Measurements from ENCODE around the gene TRPM1.
A peak's percentile ranks its signal among the peaks of the same experiment; 100 is the strongest.

The TRPM1 gene

GRCh38 chr15:31101262-31102038 is at the start of gene TRPM1:
Gene TRPM1, minus strand, starts transcription at chr15:31101725. Its CDS starts 20,370 bp downstream, at chr15:31081355.
- DNase-seq = peak; percentile 26

GRCh38 chr15:31150732-31151231 is 49.3 kb upstream of the TRPM1 start:
- no peak for DNase-seq

DNA sequence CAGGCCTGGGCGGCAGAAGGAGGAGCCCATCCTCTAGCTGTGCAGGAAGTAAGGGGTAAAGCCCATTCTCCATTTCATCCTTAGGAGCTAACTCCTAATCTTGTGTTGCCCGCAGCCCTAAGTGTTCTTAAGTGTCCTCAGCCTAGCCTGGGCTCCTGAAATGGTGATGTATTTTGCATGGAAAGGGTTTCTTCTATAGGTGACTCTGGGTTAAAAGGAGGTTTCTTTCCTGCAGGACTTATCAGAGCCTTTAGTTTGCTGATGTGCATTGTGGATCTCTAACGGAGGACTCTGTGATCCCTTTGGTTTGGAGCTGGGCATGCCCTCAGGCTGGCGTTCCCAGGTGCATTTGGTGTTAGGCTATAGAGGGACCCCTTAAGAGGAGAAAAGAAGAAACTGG is 48.5 kb upstream of the TRPM1 start:
- no peak for DNase-seq

DNA sequence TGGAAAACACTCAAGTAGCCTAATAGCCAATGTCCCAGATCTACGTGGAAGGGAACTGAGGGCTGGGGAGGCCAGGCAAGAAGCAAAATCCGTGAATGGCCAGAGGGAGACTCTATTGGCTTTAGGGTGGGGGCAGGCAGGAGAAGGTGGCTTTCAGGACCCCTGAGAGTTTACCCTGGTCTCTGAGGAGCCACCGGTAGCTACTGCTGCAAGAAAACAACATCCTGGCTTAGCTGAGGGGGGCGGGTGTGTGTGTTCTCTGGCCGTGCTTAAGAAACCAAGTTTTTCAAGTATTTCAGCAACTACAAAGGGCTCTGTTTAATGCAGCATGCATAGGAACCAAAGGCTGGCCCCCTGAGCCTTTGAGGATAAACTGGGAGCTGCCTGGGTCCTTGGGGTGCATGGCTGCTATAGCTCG is 47.6 kb upstream of the TRPM1 start:
- DNase-seq = no peak

- no peak for DNase-seq
Observed at GRCh38 chr15:31148297-31149087, 47.0 kb upstream of the TRPM1 start.

GRCh38 chr15:31147944-31148296 is 46.4 kb upstream of the TRPM1 start:
- DNase-seq = no peak

DNA sequence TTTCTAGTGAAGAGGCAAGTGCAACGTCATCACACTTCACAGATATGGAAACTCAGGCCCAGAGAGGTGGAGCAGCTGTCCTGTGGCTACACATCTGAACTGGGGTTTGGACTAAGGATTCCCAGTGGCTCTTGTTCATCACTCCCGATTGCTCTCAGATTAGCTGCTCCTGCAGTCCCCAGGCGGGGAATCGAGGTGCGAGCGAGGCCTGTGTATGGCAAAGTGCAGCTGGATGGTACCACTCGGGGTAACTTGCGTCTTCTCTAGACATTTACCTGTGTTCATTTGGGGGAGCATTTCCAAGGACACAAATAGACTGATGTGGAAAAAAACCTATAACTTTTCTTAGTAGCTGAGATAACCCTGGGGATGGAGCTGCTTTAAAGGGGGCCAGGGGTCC is 45.9 kb upstream of the TRPM1 start:
- no peak for DNase-seq

DNA sequence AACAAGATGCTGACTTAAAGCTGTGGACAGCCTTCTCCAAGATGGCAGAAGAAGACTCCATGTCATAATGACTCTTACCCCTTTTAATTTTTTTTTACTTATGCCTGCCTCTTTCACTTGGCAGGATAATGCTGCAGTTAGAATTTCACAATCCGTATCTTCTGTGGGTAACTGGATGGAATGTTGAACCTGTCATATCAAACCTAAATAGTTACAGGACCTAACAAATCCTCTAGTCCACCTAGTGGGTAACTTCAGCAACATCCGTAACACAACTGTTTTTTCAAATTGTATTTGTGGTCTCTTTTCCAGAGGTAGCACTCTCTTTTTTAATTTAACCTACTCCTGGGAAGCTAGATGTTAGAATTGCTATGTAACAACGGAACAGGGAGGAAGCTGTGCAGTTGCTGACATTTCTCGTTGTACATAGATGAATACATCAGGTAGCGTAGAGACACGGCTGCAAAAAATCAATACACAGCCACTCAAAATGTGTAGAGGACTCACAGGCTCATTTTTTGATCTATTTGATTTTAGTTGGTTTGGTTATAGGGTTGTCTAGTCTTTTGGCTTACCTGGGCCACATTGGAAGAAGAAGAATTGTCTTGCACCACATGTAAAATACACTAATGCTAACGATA is 43.9 kb upstream of the TRPM1 start:
- no peak for DNase-seq

DNA sequence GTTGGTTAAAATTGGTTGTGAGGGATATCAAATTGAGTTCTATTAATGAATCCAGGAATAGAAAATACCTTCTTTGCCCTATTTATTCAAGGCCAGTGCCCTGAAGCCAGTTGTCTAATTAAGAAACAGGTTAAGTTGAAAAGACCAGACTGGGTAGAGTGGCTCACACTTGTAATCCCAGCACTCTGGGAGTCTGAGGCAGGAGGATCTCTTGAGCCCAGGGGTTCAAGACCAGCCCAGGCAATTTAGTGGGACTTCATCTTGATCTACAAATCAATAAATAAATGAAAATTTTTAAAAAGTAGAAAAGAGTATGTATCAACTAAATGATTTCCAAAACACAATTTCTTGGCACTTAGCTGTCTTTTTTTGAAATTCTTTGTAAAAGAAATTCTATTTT is 40.3 kb upstream of the TRPM1 start:
- no peak for DNase-seq

- no peak for DNase-seq
Observed at GRCh38 chr15:31136607-31137328, 35.2 kb upstream of the TRPM1 start.

GRCh38 chr15:31136016-31136415 is 34.5 kb upstream of the TRPM1 start:
- no peak for DNase-seq

GRCh38 chr15:31135523-31135922 is 34.0 kb upstream of the TRPM1 start:
- DNase-seq = no peak

DNA sequence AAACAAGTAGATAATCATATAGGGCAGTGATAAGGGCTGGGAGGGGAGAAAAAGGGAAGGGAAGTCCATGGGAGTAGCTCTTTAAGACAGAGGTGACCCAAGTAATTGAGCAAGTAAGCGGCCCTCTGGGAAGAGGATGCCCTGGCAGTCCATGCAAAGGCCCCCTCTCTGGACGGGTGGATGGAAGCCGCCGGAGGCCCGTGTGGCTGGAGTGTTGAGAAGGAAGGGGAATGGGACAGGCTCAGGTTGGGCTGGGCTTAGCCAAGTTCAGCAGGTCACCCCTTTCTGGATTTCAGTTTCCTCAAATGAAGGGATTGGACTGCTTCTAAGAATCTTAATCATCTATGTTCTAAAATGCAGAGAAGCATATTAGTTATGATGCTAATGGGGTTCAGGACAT is 32.4 kb upstream of the TRPM1 start:
- DNase-seq = no peak

DNA sequence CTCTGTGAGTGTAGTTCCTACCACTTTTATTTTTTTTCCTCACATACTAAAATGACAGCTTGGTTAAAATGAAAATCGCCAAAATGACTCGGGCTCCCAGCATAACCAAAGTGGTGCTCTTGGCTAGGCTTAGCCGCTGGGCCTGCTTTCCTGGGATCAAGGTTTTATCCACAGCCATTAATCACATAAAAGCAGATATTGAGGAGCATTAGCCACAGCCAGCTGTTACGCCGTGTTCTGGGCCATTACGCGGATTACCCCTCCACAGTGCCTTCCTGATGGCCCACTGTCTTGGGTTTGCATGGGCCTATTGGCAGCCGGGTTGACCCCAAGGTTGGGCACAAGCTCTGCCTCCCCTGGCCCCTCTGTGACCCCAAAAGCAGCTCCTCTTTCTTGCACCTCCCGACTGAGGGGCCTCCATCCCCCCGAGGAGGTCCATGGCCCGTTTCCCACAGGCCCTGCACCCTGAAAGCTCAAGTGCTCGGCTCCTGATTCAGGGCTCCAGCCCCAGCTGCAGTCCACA is 30.4 kb upstream of the TRPM1 start:
- DNase-seq = no peak

- no peak for DNase-seq
Observed at GRCh38 chr15:31130576-31131237, 29.2 kb upstream of the TRPM1 start.

- DNase-seq = no peak
Observed at GRCh38 chr15:31129769-31130303, 28.3 kb upstream of the TRPM1 start.

DNA sequence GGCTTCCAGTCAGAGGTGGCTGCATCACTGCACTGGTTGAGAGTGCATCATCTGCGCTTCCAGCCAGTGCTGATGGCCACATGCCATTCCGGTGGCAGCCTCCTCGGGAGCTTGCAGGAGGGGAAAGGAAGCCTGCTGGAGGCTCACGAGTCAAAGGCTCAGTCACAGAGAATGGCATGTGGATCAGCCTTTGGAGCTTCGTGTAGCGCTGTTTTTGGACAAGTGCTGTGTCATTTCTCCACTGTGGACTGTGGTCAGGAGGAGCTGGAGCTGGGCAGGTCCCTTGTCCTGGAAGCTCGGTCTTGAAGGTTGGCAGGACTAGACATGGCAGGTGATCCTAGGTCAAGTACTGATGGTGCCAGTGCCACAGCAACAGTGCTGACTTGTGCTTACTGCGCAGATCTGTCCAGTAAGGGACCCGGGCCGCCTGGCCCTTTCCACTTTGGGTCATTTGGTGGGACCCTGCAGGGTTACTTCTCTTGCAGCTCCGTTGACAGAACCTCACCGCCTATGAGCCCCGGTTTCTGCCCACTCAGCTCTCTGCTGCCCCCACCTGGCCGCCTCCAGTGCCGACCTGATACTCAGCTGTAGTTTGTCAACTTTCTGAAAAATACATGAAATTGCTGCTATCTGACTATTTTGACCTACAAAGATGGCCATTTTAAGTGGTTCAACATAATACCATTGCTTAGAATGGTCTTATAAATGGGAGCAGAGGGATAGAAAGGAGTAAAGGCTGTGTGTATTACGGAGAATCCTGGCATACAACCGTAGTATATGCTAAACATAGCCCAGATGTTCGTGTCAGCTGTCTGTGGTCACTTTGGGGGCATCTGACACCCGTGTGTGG is 27.6 kb upstream of the TRPM1 start:
- DNase-seq = no peak

- no peak for DNase-seq
Observed at GRCh38 chr15:31128477-31128876, 27.0 kb upstream of the TRPM1 start.

DNA sequence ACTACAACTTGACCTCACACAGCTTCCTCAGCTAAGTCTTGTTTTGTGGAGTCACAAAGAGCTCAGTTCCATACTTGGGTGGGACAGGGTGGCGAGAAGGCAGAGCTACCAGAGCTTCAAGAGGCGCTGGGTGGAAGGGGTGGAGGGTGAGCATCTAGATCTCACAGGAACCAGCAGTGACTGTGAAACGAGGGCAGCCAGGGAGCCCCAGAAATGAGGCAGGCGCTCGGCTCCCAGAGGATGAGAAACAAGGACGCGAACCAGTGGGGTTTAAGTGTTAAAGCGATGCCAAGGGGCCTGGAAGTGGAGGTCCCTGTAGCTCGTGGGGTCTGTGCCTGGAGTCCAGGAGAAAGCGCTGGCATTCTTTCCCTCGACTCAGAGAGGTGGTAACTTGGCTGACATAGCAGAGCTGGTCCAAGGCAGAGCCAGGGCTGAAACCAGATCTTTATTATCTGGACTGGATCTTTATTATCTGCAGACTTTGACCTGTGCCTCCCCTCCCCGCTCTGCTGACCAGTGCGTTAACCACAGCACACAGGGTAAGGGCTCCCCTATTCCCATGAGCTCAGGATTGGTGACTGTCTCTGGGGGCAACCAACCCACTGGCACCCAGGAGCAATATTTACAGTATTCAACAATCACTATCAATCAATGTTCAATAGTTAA is 26.2 kb upstream of the TRPM1 start:
- no peak for DNase-seq

DNA sequence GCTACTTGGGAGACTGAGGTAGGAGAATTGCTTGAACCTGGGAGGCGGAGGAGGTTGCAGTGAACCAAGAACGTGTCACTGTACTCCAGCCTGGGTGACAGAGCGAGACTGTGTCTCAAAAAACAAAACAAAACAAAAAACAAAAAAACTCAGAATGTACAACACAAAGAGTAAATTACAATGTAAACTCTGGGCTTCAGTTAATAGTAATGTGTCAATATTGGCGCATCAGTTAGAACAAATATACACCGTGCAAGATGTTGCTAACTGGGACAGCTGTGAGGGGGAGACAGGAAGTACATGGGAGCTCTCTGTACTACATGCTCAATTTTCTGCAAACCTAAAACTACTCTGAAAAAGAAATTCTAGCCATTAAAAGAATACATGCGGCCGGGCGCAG is 23.5 kb upstream of the TRPM1 start:
- no peak for DNase-seq

Measured in NCI-H510A (cell line).